ENCODE results near the gene IGFBP4.

DNA sequence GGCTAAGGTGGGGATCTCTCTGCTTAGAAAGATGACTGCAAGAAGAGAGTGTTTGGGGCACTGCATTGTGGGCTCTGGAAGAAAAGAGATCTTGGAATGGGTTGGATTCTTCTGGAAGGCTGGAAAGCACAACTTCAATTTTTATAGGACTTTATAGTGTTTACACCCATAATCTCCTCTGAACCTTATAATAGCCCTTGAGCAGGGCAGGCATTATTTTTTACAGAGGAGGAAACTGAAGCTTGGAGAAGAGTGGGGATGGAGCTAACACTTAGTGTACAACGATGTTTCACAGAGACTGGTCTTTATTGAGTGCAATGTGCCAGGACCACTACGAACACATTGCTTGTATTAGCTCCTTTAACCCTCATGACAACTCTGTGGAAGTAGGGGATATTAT, 47.7 kb downstream of the IGFBP4 start:
- TF ChIP-seq, protein P1, sequence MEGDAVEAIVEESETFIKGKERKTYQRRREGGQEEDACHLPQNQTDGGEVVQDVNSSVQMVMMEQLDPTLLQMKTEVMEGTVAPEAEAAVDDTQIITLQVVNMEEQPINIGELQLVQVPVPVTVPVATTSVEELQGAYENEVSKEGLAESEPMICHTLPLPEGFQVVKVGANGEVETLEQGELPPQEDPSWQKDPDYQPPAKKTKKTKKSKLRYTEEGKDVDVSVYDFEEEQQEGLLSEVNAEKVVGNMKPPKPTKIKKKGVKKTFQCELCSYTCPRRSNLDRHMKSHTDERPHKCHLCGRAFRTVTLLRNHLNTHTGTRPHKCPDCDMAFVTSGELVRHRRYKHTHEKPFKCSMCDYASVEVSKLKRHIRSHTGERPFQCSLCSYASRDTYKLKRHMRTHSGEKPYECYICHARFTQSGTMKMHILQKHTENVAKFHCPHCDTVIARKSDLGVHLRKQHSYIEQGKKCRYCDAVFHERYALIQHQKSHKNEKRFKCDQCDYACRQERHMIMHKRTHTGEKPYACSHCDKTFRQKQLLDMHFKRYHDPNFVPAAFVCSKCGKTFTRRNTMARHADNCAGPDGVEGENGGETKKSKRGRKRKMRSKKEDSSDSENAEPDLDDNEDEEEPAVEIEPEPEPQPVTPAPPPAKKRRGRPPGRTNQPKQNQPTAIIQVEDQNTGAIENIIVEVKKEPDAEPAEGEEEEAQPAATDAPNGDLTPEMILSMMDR (IDR thresholded peaks at IDR 0.05), result no peak
- TF ChIP-seq EZH2 (IDR thresholded peaks at IDR 0.05; ENCODE audit: borderline replicate concordance, insufficient read depth, low read depth, low read length, poor library complexity, severe bottlenecking), result no peak
